Measurements from ENCODE around the gene SIGMAR1.
A peak's percentile ranks its signal among the peaks of the same experiment; 100 is the strongest.

The SIGMAR1 gene

DNA sequence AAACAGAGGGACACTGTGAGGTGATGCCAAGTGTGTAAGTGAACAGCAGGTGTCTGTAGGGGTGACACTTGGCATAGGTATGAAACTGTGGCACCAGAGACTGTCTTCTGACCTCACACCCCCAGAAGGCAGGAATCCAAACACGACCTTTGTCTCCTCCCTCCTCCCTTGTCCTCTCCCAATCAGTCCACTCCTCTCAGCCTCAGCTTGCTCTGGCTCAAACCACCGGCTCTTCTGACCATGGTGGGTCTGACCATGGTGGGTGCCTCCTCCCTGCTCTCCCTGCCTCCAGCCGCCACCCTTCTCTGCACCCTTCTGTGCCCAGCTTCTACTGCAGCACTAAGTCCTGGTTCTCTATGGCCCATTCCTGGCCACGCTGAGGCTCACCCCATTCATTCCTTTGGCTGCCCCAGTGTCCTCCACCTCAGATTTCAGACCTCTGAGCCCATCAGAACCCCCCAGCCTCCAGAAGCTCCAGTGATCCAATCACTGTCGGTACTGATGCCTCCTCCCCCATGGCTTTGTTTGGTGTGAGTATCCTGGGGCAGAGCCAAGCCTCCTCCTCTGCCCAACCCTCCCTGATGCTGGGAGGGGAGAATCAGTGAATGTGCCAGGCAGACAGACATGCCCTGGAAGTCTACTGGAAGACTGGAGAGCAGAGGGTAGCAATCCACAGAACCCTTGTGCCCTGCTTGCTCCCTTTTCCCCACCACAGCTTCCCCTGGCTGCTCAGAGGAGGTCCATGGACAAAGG lies 7.0 kb downstream of the SIGMAR1 start:
- Histone ChIP-seq H3K36me3 (ENCODE audit: low read length) (0 out of 2 replicates have a peak, but pooled peaks cover 5% of the 10 kb centered on the region), H3K27ac (ENCODE audit: low read depth, low read length) (no peak overlapping the region), H3F3A (ENCODE audit: insufficient read depth) (peaks cover 20% of the 10 kb centered on the region), H3K9me2 (replicated peaks; ENCODE audit: insufficient read depth, low read length) (no peaks in the 10 kb centered on the region), H3K9me3 (ENCODE audit: insufficient read depth, low read length) (no peaks in the 10 kb centered on the region), H3K4me3 (ENCODE audit: insufficient read depth, low read length, poor library complexity, severe bottlenecking) (no peak overlapping the region), H3K9ac (ENCODE audit: low read length) (no peak overlapping the region), H3K4me2 (ENCODE audit: low read depth, low read length, poor library complexity, severe bottlenecking) (no peak overlapping the region), H2AFZ (ENCODE audit: low read depth, low read length, severe bottlenecking) (no peak overlapping the region), H4K20me1 (ENCODE audit: low read depth, low read length) (no peaks in the 10 kb centered on the region), H3K27me3 (ENCODE audit: low read length) (0 out of 2 replicates have a peak, but pooled peaks cover 3% of the 10 kb centered on the region), H3K79me2 (ENCODE audit: insufficient read depth, low read length) (peaks cover 7% of the 10 kb centered on the region)
- TF ChIP-seq CTCF (IDR thresholded peaks at IDR 0.05; ENCODE audit: insufficient read depth, low read length, poor library complexity, severe bottlenecking) (no peak), EZH2phosphoT487 (conservative IDR thresholded peaks at IDR 0.05; ENCODE audit: low read length) (no peak)

GRCh38 chr9:34629491-34629808 lies 8.1 kb downstream of the SIGMAR1 start:
- peaks cover 11% of the 10 kb centered on the region for H3F3A ChIP-seq (ENCODE audit: insufficient read depth)
- H3K79me2 ChIP-seq (ENCODE audit: insufficient read depth, low read length), result no peaks in the 10 kb centered on the region
- H3K4me2 ChIP-seq (ENCODE audit: low read depth, low read length, poor library complexity, severe bottlenecking), result peak overlapping the region; percentile 40
- no peaks in the 10 kb centered on the region for H3K36me3 ChIP-seq (ENCODE audit: low read length)
- no peak overlapping the region for H3K4me3 ChIP-seq (ENCODE audit: insufficient read depth, low read length, poor library complexity, severe bottlenecking)
- H3K27me3 ChIP-seq (ENCODE audit: low read length), result 0 out of 2 replicates have a peak, but pooled peaks cover 3% of the 10 kb centered on the region
- H3K27ac ChIP-seq (ENCODE audit: low read depth, low read length), result no peak overlapping the region
- no peak overlapping the region for H2AFZ ChIP-seq (ENCODE audit: low read depth, low read length, severe bottlenecking)
- TF ChIP-seq CTCF (IDR thresholded peaks at IDR 0.05; ENCODE audit: insufficient read depth, low read length, poor library complexity, severe bottlenecking) (no peak), EZH2phosphoT487 (conservative IDR thresholded peaks at IDR 0.05; ENCODE audit: low read length) (no peak)
- H3K9ac ChIP-seq (ENCODE audit: low read length), result no peak overlapping the region
- no peaks in the 10 kb centered on the region for H3K9me3 ChIP-seq (ENCODE audit: insufficient read depth, low read length)
- no peaks in the 10 kb centered on the region for H4K20me1 ChIP-seq (ENCODE audit: low read depth, low read length)
- H3K9me2 ChIP-seq (replicated peaks; ENCODE audit: insufficient read depth, low read length), result no peaks in the 10 kb centered on the region

- Histone ChIP-seq H3K36me3 (ENCODE audit: low read length) (no peaks in the 10 kb centered on the region), H4K20me1 (ENCODE audit: low read depth, low read length) (no peaks in the 10 kb centered on the region), H2AFZ (ENCODE audit: low read depth, low read length, severe bottlenecking) (no peak within 1 kb of the TSS), H3K4me2 (ENCODE audit: low read depth, low read length, poor library complexity, severe bottlenecking) (peak within 1 kb of the TSS; percentile 40), H3K4me3 (ENCODE audit: insufficient read depth, low read length, poor library complexity, severe bottlenecking) (no peak within 1 kb of the TSS), H3F3A (ENCODE audit: insufficient read depth) (0 out of 2 replicates have a peak, but pooled peaks cover 6% of the 10 kb centered on the region), H3K9ac (ENCODE audit: low read length) (0 out of 2 replicates have a peak within 1 kb of the TSS, but pooled peaks have one; percentile 3), H3K27ac (ENCODE audit: low read depth, low read length) (no peak within 1 kb of the TSS), H3K9me2 (replicated peaks; ENCODE audit: insufficient read depth, low read length) (no peaks in the 10 kb centered on the region), H3K27me3 (ENCODE audit: low read length) (0 out of 2 replicates have a peak, but pooled peaks cover 3% of the 10 kb centered on the region), H3K9me3 (ENCODE audit: insufficient read depth, low read length) (no peaks in the 10 kb centered on the region), H3K79me2 (ENCODE audit: insufficient read depth, low read length) (no peaks in the 10 kb centered on the region)
- TF ChIP-seq EZH2phosphoT487 (conservative IDR thresholded peaks at IDR 0.05; ENCODE audit: low read length) (no peak), CTCF (IDR thresholded peaks at IDR 0.05; ENCODE audit: insufficient read depth, low read length, poor library complexity, severe bottlenecking) (no peak)
Observed at GRCh38 chr9:34628656-34629490, 8.7 kb downstream of the SIGMAR1 start, which contains the start of gene ARID3C. ARID3C (minus strand) TSS chr9:34629066; CDS start chr9:34628014, 1,052 bp downstream.

Data from SU-DHL-6 (cell line).